K562 (cell line): ENCODE data around the gene SORCS2. TPM values are rescaled to one million over a fixed set of nuclear protein-coding genes. Genes with fewer than 3 reads are reported as not detected.

Experiments used
- ATAC-seq: fragments of 200-7000 bp; cut with Tn5 transposase; 3 replicates; pipeline ENCODE4 v1.9.1; 2020; ENCODE audit warnings: moderate library complexity
- BruUV-seq: library from RNA; stranded (reverse); fragments of 400-500 nt; replicated peaks from 2 replicates; lab custom pipeline; 2021; lab: Mats Ljungman, UMichigan
- CTCF ChIA-PET: fragments of 300-600 bp; formaldehyde crosslinking; extraction: SDS; loops from one replicate; lab custom pipeline; 2021; ENCODE audit warnings: low intra/inter-chr PET ratio; lab: Yijun Ruan, JAX
- POLR2A ChIA-PET: fragments of 300-600, 350-650 bp; sonication (Branson Sonifier 250); formaldehyde crosslinking; extraction: SDS; loops from one replicate; lab custom pipeline; 2021; ENCODE audit warnings: antibody characterized with exemption, inconsistent platforms; lab: Yijun Ruan, JAX
- DNase-seq, 4 experiments: peaks; one replicate each; pipeline versions ENCODE4 v3.0.0 to v3.0.0-alpha.2; 2011 to 2018; ENCODE audit warnings: low spot score in 3 of 4, mixed read lengths in 3 of 4; ENCODE audit errors: extremely low read depth in 1 of 4
- FAIRE-seq: peaks from 2 replicates; lab custom pipeline; 2011; peaks lifted over from hg19 to GRCh38; lab: Jason Lieb, UNC
- H2AFZ ChIP-seq: 2 replicates; pipeline ENCODE4 v1.6.0; 2011; ENCODE audit warnings: low read depth, low read length, control low read depth, inconsistent platforms
- H3K27ac ChIP-seq: fragments of 200-600 bp; 3 replicates; pipeline ENCODE4 v1.8.0; 2011; ENCODE audit warnings: low read depth, mild to moderate bottlenecking, control low read depth, inconsistent platforms, low read length, moderate library complexity, mixed read lengths; ENCODE audit errors: extremely low read depth
- H3K27me3 ChIP-seq, 2 experiments: fragments of 300-600 bp in 1 of 2; 2 replicates in 1 of 2; 3 replicates in 1 of 2; pipeline versions ENCODE4 v1.6.0 to v1.8.0; 2011; ENCODE audit warnings: inconsistent platforms in 2 of 2, low read length in 2 of 2, mild to moderate bottlenecking in 1 of 2, mixed read lengths in 1 of 2, moderate library complexity in 1 of 2; ENCODE audit not compliant: control insufficient read depth in 2 of 2, insufficient read depth in 2 of 2
- H3K36me3 ChIP-seq: fragments of 300-600 bp; 3 replicates; pipeline ENCODE4 v1.8.0; 2011; ENCODE audit warnings: mild to moderate bottlenecking, low read length, inconsistent platforms; ENCODE audit not compliant: control insufficient read depth, insufficient read depth
- H3K4me1 ChIP-seq, 2 experiments: fragments of 200-600 bp in 1 of 2; replicated peaks in 1 of 2; 2 replicates in 1 of 2; 3 replicates in 1 of 2; pipeline versions ENCODE4 v1.5.1 to v1.8.0; 2011; ENCODE audit warnings: inconsistent platforms in 2 of 2, low read length in 2 of 2, mild to moderate bottlenecking in 1 of 2, mixed read lengths in 1 of 2, moderate library complexity in 1 of 2; ENCODE audit not compliant: control insufficient read depth in 2 of 2, insufficient read depth in 2 of 2
- H3K4me2 ChIP-seq: 2 replicates; pipeline ENCODE4 v1.6.1; 2011; ENCODE audit warnings: low read length, control low read depth, inconsistent platforms, mixed read lengths; ENCODE audit not compliant: insufficient read depth
- H3K4me3 ChIP-seq: fragments of 200-600 bp; sonication (generic), shearing (Covaris generic); 2 replicates; pipeline ENCODE4 v1.5.1; 2016; ENCODE audit warnings: control low read depth, inconsistent platforms
- H3K79me2 ChIP-seq: fragments of 200-600 bp; 3 replicates; pipeline ENCODE4 v1.8.0; 2011; ENCODE audit warnings: low read length, inconsistent platforms; ENCODE audit not compliant: control insufficient read depth, insufficient read depth
- H3K9ac ChIP-seq, 2 experiments: 2 replicates each; pipeline versions ENCODE4 v1.6.0 to v1.6.1; 2011; ENCODE audit warnings: low read depth in 2 of 2, low read length in 2 of 2, control low read depth in 1 of 2, inconsistent platforms in 1 of 2, mild to moderate bottlenecking in 1 of 2, mixed read lengths in 1 of 2; ENCODE audit not compliant: insufficient read depth in 1 of 2
- H3K9me1 ChIP-seq: one replicate; pipeline ENCODE4 v1.6.0; 2011; ENCODE audit warnings: inconsistent platforms, mild to moderate bottlenecking, low read length, moderate library complexity; ENCODE audit not compliant: control insufficient read depth, insufficient read depth
- H3K9me3 ChIP-seq: replicated peaks from 2 replicates; pipeline ENCODE4 v1.5.1; 2011; ENCODE audit warnings: low read depth, low read length, inconsistent platforms; ENCODE audit not compliant: control insufficient read depth, insufficient read depth
- H4K20me1 ChIP-seq: replicated peaks from 2 replicates; pipeline ENCODE4 v1.6.1; 2011; ENCODE audit warnings: low read length, inconsistent platforms, mixed read lengths; ENCODE audit not compliant: control insufficient read depth, insufficient read depth
- ZBTB11 ChIP-seq, 3 experiments: fragments of 200-800 bp in 1 of 3; fragments of 250-450 bp in 1 of 3; fragments of 450-650 bp in 1 of 3; sonication (Bioruptor Pico) in 1 of 3; sonication (Bioruptor generic) in 1 of 3; formaldehyde crosslinking in 1 of 3; IDR thresholded peaks; 2 replicates each; pipeline versions ENCODE4 v1.6.1 to v1.8.0; 2016 to 2022; ENCODE audit warnings: mild to moderate bottlenecking in 2 of 3, missing genetic modification characterization in 2 of 3, missing compliant biosample characterization in 1 of 3, moderate library complexity in 1 of 3
- ZNF24 ChIP-seq: fragments of 450-650 bp; IDR thresholded peaks from 2 replicates; pipeline ENCODE4 v1.6.1; 2016
- ZNF263 ChIP-seq: sonication (generic); formaldehyde crosslinking; IDR thresholded peaks from 2 replicates; pipeline ENCODE4 v1.8.0; 2022; ENCODE audit warnings: mild to moderate bottlenecking, missing genetic modification reagents, borderline replicate concordance
- ZNF316 ChIP-seq: fragments of 450-650 bp; IDR thresholded peaks from 2 replicates; pipeline ENCODE4 v1.6.1; 2016
- ZNF740 ChIP-seq, 3 experiments: fragments of 200-800 bp in 1 of 3; sonication (Bioruptor generic) in 1 of 3; sonication (generic) in 1 of 3; formaldehyde crosslinking in 1 of 3; IDR thresholded peaks; 2 replicates each; pipeline versions ENCODE4 v1.6.1 to v1.8.0; 2016 to 2022; ENCODE audit warnings: mild to moderate bottlenecking in 2 of 3, missing compliant biosample characterization in 2 of 3, missing genetic modification characterization in 2 of 3, missing genetic modification reagents in 1 of 3
- WGBS: fragments of 100-300 bp; shearing (Covaris generic); methylation state at CpG from one replicate; pipeline ENCODE4 v1.1.6; 2016; ENCODE audit warnings: low coverage, mixed read lengths; ENCODE audit not compliant: insufficient coverage; ENCODE audit errors: missing lambda C conversion rate; 5-methylcytosine and 5-hydroxymethylcytosine counted together
- in situ Hi-C: fragments of 300-500 bp; cut with MboI; formaldehyde crosslinking; loops from 4 replicates; pipeline ENCODE4 v1.15.0; 2018; ENCODE audit warnings: inconsistent platforms, mixed read lengths
- intact Hi-C: fragments of 100-400 bp; cut with micrococcal nuclease; formaldehyde crosslinking; loops from 2 replicates; pipeline ENCODE4 v1.14.2; 2022
- polyA plus RNA-seq, 8 experiments: library from polyadenylated mRNA; depleted of rRNA in 4 of 8; stranded (reverse) in 5 of 8; unstranded in 3 of 8; fragments of >200 nt; fragmentation: Nextera tagmentation in 2 of 8; fragmentation: Illumina TruSeq in 1 of 8; extraction: Ambion mirVana in 2 of 8; extraction: Trizol in 1 of 8; gene quantifications; 2 replicates each; pipeline versions ENCODE4 v1.2.1 to v1.2.3, GENCODE V29; 2011 to 2014; ENCODE audit warnings: inconsistent platforms in 1 of 8, missing spikeins in 1 of 8
- total RNA-seq, 7 experiments: library from RNA; depleted of rRNA in 6 of 7; stranded (reverse); fragments of >200 nt in 6 of 7; fragmentation: Illumina TruSeq in 2 of 7; extraction: Trizol in 2 of 7; gene quantifications; 2 replicates each; pipeline versions ENCODE4 v1.2.1 to v1.2.3, GENCODE V29; 2011 to 2021; ENCODE audit warnings: low replicate concordance in 1 of 7

The SORCS2 gene
- total and polyA plus RNA-seq, 9 of the 15 experiments (the other 6 are each of a cell fraction or from before 2014, with no cell fraction given), result not detected

GRCh38 chr4:7693711-7694110 is 501.4 kb downstream of the SORCS2 start:
- no peak overlapping the region for H3K9ac ChIP-seq
- no peaks in the 10 kb centered on the region for H3K9me3 ChIP-seq
- no peak for FAIRE-seq
- in situ Hi-C loops, result no loop called here
- H3K4me3 ChIP-seq, result no peak overlapping the region
- H3K27ac ChIP-seq, result no peak overlapping the region
- no peaks in the 10 kb centered on the region for H3K36me3 ChIP-seq
- CTCF ChIA-PET, result no interaction called here
- ATAC-seq, result no peak
- H3K79me2 ChIP-seq, result no peaks in the 10 kb centered on the region
- no TSS peak for BruUV-seq
- no peaks in the 10 kb centered on the region for H3K4me1 ChIP-seq
- H3K27me3 ChIP-seq, result peaks cover 0 to 17% of the 10 kb centered on the region in 2 experiments; a peak in 1 of 5 replicates
- POLR2A ChIA-PET, result no interaction called here
- intact Hi-C loops, result no loop called here
- no peak for DNase-seq
- H2AFZ ChIP-seq, result no peak overlapping the region
- H3K4me2 ChIP-seq, result no peak overlapping the region
- no peaks in the 10 kb centered on the region for H3K9me1 ChIP-seq
- TF ChIP-seq ZNF740 (CRISPR knock-in tag; IDR thresholded peaks at IDR 0.05), result no peak
- no peak for TF ChIP-seq ZNF740 (tag; IDR thresholded peaks at IDR 0.05)
- TF ChIP-seq ZNF316, result no peak
- TF ChIP-seq ZNF263 (CRISPR knock-in tag), result 0 out of 2 replicates have a peak, but pooled peaks have one; percentile 16
- H4K20me1 ChIP-seq, result no peaks in the 10 kb centered on the region
- WGBS, result 0% methylated on average over 8 of the region's 12 CpGs

- H3K79me2 ChIP-seq, result no peaks in the 10 kb centered on the region
- intact Hi-C loops, result no loop called here
- no peak overlapping the region for H3K9ac ChIP-seq
- TF ChIP-seq ZNF24 (0 out of 2 replicates have a peak, but pooled peaks have one; percentile 17), ZBTB11 (CRISPR knock-in tag; IDR thresholded peaks at IDR 0.05) (no peak)
- in situ Hi-C loops, result no loop called here
- H3K4me3 ChIP-seq, result no peak overlapping the region
- ChIA-PET POLR2A (no interaction called here), CTCF (no interaction called here)
- WGBS, result 1% methylated on average over 13 of the region's 13 CpGs
- no TSS peak for BruUV-seq
- H3K4me2 ChIP-seq, result no peak overlapping the region
- H3K36me3 ChIP-seq, result no peaks in the 10 kb centered on the region
- no peaks in the 10 kb centered on the region for H3K9me3 ChIP-seq
- no peak for ATAC-seq
- H4K20me1 ChIP-seq, result no peaks in the 10 kb centered on the region
- no peaks in the 10 kb centered on the region for H3K9me1 ChIP-seq
- no peak overlapping the region for H3K27ac ChIP-seq
- FAIRE-seq, result no peak
- H3K4me1 ChIP-seq, result no peaks in the 10 kb centered on the region
- peaks cover 0 to 19% of the 10 kb centered on the region in 2 experiments; a peak in 1 of 5 replicates for H3K27me3 ChIP-seq
- H2AFZ ChIP-seq, result no peak overlapping the region
- no peak for DNase-seq
Measured at GRCh38 chr4:7694324-7694723, 502.0 kb downstream of the SORCS2 start.
